ENCODE measurements around the gene VASN.
"Not testable (repeated sequence)": the region's sequence is repeated elsewhere in the genome, so short reads cannot be mapped to it uniquely, and the experiment has no call there.

The VASN gene

DNA sequence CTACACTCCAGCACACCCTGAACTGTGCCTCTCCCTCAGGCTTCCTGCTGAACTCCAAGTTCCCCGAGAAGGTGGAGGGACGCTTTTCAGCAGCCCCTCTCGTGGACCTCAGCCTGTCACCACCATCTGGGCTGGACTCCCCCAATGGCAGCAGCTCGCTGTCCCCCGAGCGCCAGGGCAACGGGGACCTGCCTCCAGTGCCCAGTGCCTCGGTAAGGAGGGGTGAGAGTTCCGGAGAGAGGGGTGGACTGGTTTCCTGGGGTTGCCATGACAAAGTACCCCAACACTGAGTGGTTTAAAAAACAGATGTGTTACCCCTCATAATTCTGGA is 38.4 kb upstream of the VASN start:
- no peak for ATAC-seq (ENCODE audit: insufficient read depth, low read depth)
- H3K36me3 ChIP-seq (ENCODE audit: insufficient read depth, low read length): peaks cover under 1% of the 10 kb centered on the region; the same call in 1 of the 2 replicates
- no peaks in the 10 kb centered on the region for H3K27me3 ChIP-seq (ENCODE audit: insufficient read depth, low read length, poor library complexity)
- H3K4me2 ChIP-seq (ENCODE audit: insufficient read depth, low read length): no peak overlapping the region
- H2AFZ ChIP-seq (ENCODE audit: low read depth, low read length): no peak overlapping the region
- DNase-seq: no peak
- H3K27ac ChIP-seq (ENCODE audit: low read length): no peak overlapping the region
- no peaks in the 10 kb centered on the region for H3K4me1 ChIP-seq (ENCODE audit: insufficient read depth, low read length)
- no peak overlapping the region for H3K9ac ChIP-seq (ENCODE audit: low read depth, low read length)
- H3K4me3 ChIP-seq (ENCODE audit: low read depth in 1 of 2, low read length in 2 of 2): no peak overlapping the region
- H3K9me3 ChIP-seq (ENCODE audit: insufficient read depth, low read length, severe bottlenecking): no peaks in the 10 kb centered on the region
- H4K20me1 ChIP-seq (ENCODE audit: insufficient read depth, low read length): peaks cover 19% of the 10 kb centered on the region
- TF ChIP-seq EZH2 (IDR thresholded peaks at IDR 0.05; ENCODE audit: borderline replicate concordance, low read depth, low read length, severe bottlenecking): no peak
- TF ChIP-seq, protein P1, sequence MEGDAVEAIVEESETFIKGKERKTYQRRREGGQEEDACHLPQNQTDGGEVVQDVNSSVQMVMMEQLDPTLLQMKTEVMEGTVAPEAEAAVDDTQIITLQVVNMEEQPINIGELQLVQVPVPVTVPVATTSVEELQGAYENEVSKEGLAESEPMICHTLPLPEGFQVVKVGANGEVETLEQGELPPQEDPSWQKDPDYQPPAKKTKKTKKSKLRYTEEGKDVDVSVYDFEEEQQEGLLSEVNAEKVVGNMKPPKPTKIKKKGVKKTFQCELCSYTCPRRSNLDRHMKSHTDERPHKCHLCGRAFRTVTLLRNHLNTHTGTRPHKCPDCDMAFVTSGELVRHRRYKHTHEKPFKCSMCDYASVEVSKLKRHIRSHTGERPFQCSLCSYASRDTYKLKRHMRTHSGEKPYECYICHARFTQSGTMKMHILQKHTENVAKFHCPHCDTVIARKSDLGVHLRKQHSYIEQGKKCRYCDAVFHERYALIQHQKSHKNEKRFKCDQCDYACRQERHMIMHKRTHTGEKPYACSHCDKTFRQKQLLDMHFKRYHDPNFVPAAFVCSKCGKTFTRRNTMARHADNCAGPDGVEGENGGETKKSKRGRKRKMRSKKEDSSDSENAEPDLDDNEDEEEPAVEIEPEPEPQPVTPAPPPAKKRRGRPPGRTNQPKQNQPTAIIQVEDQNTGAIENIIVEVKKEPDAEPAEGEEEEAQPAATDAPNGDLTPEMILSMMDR (IDR thresholded peaks at IDR 0.05; ENCODE audit: borderline replicate concordance, extremely low read depth, low read length, poor library complexity, severe bottlenecking): no peak
- H3K79me2 ChIP-seq (ENCODE audit: insufficient read depth, low read length): no peaks in the 10 kb centered on the region

DNA sequence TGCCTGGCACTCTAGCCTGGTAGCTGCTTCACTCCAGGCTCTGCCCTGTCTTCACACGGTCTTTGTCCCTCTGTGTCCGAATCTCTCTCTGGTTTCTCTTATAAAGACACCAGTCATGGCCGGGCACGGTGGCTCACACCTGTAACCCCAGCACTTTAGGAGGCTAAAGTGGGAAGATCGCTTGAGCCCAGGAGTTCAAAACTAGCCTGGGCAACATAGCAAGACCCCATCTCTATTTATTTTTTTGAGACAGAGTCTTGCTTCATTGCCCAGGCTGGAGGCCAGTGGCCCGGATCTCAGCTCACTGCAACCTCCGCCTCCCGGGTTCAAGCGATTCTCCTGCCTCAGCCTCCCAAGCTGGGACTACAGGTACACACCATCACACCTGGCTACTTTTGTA is 37.9 kb upstream of the VASN start:
- not testable (repeated sequence) for DNase-seq; H2AFZ ChIP-seq (ENCODE audit: low read depth, low read length); H3K4me1 ChIP-seq (ENCODE audit: insufficient read depth, low read length); H3K36me3 ChIP-seq (ENCODE audit: insufficient read depth, low read length); H3K4me2 ChIP-seq (ENCODE audit: insufficient read depth, low read length); H3K79me2 ChIP-seq (ENCODE audit: insufficient read depth, low read length); H3K27ac ChIP-seq (ENCODE audit: low read length); H3K9me3 ChIP-seq (ENCODE audit: insufficient read depth, low read length, severe bottlenecking); H3K27me3 ChIP-seq (ENCODE audit: insufficient read depth, low read length, poor library complexity); H3K4me3 ChIP-seq (ENCODE audit: low read depth in 1 of 2, low read length in 2 of 2); ATAC-seq (ENCODE audit: insufficient read depth, low read depth); H3K9ac ChIP-seq (ENCODE audit: low read depth, low read length)
- peaks cover 24% of the 10 kb centered on the region for H4K20me1 ChIP-seq (ENCODE audit: insufficient read depth, low read length)

DNA sequence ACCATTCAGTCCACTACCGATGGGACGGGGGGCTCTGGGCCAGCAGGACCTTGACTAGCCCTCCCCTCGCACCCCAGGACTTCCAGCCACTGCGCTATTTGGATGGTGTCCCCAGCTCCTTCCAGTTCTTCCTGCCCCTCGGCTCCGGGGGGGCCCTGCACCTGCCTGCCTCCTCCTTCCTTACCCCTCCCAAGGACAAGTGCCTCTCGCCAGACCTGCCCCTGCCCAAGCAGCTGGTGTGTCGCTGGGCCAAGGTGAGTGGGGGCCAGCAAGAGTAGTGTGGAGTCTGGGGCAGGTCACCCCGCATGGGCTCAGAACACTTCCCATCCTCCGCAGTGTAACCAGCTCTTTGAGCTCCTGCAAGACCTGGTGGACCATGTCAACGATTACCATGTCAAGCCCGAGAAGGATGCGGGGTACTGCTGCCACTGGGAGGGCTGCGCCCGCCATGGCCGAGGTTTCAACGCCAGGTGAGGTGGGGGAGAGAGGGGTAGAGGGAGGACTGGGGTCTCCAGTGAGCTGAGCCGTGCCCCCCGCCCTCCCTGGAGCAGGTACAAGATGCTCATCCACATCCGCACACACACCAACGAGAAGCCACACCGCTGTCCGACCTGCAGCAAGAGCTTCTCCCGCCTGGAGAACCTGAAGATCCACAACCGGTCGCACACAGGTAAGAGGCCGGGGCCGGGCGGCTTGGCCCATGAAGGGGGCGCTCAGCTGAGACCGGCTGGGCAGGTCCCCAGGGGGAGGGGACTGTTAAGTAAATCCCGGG is 36.7 kb upstream of the VASN start:
- Histone ChIP-seq H3K4me3 (ENCODE audit: low read depth in 1 of 2, low read length in 2 of 2) (no peak overlapping the region), H3K36me3 (ENCODE audit: insufficient read depth, low read length) (peaks cover 17% of the 10 kb centered on the region), H3K4me1 (ENCODE audit: insufficient read depth, low read length) (no peaks in the 10 kb centered on the region), H3K9ac (ENCODE audit: low read depth, low read length) (no peak overlapping the region), H4K20me1 (ENCODE audit: insufficient read depth, low read length) (peaks cover 34% of the 10 kb centered on the region), H3K27me3 (ENCODE audit: insufficient read depth, low read length, poor library complexity) (no peaks in the 10 kb centered on the region), H3K4me2 (ENCODE audit: insufficient read depth, low read length) (no peak overlapping the region), H3K79me2 (ENCODE audit: insufficient read depth, low read length) (no peaks in the 10 kb centered on the region), H2AFZ (ENCODE audit: low read depth, low read length) (no peak overlapping the region), H3K9me3 (ENCODE audit: insufficient read depth, low read length, severe bottlenecking) (no peaks in the 10 kb centered on the region), H3K27ac (ENCODE audit: low read length) (no peak overlapping the region)
- TF ChIP-seq, protein P1 (IDR thresholded peaks at IDR 0.05; ENCODE audit: borderline replicate concordance, extremely low read depth, low read length, poor library complexity, severe bottlenecking): no peak
- TF ChIP-seq EZH2 (IDR thresholded peaks at IDR 0.05; ENCODE audit: borderline replicate concordance, low read depth, low read length, severe bottlenecking): no peak
- ATAC-seq (ENCODE audit: insufficient read depth, low read depth): no peak
- no peak for DNase-seq

DNA sequence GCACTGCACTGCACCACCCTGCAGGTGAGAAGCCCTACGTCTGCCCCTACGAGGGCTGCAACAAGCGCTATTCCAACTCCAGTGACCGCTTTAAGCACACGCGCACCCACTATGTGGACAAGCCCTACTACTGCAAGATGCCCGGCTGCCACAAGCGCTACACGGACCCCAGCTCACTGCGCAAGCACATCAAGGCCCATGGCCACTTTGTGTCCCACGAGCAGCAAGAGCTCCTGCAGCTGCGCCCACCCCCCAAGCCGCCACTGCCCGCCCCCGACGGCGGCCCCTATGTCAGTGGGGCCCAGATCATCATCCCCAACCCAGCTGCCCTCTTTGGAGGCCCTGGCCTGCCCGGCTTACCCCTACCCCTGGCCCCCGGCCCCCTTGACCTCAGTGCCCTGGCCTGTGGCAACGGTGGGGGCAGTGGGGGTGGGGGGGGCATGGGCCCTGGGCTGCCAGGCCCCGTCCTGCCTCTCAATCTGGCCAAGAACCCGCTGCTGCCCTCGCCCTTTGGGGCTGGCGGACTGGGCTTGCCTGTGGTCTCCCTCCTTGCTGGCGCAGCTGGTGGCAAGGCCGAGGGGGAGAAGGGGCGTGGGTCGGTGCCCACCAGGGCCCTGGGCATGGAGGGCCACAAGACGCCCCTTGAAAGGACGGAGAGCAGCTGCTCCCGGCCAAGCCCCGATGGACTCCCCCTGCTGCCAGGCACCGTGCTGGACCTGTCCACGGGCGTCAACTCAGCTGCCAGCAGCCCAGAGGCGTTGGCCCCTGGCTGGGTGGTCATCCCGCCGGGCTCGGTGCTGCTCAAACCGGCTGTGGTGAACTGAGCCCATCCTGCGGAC is 34.7 kb upstream of the VASN start:
- Histone ChIP-seq H3K4me1 (ENCODE audit: insufficient read depth, low read length) (no peaks in the 10 kb centered on the region), H3K27ac (ENCODE audit: low read length) (no peak overlapping the region), H3K9me3 (ENCODE audit: insufficient read depth, low read length, severe bottlenecking) (no peaks in the 10 kb centered on the region), H3K27me3 (ENCODE audit: insufficient read depth, low read length, poor library complexity) (no peaks in the 10 kb centered on the region), H3K4me2 (ENCODE audit: insufficient read depth, low read length) (no peak overlapping the region), H3K79me2 (ENCODE audit: insufficient read depth, low read length) (peaks cover 8% of the 10 kb centered on the region; the same call in 1 of the 2 replicates), H2AFZ (ENCODE audit: low read depth, low read length) (no peak overlapping the region), H3K4me3 (ENCODE audit: low read depth in 1 of 2, low read length in 2 of 2) (no peak overlapping the region), H4K20me1 (ENCODE audit: insufficient read depth, low read length) (peaks cover 51% of the 10 kb centered on the region), H3K9ac (ENCODE audit: low read depth, low read length) (no peak overlapping the region), H3K36me3 (ENCODE audit: insufficient read depth, low read length) (peaks cover 31% of the 10 kb centered on the region)
- ATAC-seq (ENCODE audit: insufficient read depth, low read depth): no peak
- DNase-seq: no peak
- TF ChIP-seq, protein P1 (IDR thresholded peaks at IDR 0.05; ENCODE audit: borderline replicate concordance, extremely low read depth, low read length, poor library complexity, severe bottlenecking): no peak
- TF ChIP-seq EZH2 (IDR thresholded peaks at IDR 0.05; ENCODE audit: borderline replicate concordance, low read depth, low read length, severe bottlenecking): no peak

Data from DND-41 (cell line).